Measurements from ENCODE around the gene EIF2D. TPM values are rescaled to one million over a fixed set of nuclear protein-coding genes. Genes with fewer than 3 reads are reported as not detected.

EIF2D gene
- total RNA-seq, 1 donor from 2014 or later = 54.1 TPM

DNA sequence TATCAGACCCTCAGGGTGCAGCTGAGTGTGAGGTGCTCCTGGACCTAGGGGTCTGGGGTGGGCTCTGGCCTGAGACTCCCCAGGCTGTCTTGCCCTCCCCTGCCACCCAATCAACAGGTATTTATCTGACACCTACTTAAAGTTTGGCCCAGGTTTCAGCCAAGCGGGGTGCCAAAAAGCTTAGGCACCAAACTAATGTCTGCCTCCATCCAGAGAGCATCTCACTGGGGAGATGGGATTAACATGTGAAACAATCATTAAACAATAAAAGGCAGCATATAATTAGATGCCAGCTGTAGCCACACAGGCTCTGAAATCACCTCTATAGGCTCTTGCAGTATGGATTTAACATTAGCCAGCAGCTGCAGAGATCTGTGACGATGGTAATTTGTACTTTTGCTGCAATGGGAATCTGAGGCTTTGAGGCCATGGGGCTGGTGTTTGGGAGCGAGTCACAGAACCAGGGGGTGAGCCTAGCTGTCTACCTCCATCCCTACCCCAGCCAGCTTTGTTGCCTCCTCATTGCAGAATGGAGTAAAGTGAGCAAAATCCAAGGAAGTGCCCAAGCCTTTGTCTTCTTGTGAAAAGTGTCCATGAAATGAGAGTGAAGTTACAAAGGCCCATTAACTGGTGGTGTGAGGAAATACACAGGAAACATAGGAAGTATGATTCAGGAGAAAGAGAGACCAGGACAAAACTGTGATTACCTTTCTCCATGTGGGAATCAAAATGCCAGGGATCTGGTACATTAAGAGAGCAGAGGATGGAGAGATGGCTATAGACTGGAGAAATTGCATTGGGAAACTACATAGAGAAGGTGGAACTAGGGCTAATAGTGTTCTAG lies 36.1 kb downstream of the EIF2D start:
- no peak for DNase-seq (ENCODE audit: low spot score)
- intact Hi-C loops (cut with DNase I) = no loop called here
- ATAC-seq = no peak

DNA sequence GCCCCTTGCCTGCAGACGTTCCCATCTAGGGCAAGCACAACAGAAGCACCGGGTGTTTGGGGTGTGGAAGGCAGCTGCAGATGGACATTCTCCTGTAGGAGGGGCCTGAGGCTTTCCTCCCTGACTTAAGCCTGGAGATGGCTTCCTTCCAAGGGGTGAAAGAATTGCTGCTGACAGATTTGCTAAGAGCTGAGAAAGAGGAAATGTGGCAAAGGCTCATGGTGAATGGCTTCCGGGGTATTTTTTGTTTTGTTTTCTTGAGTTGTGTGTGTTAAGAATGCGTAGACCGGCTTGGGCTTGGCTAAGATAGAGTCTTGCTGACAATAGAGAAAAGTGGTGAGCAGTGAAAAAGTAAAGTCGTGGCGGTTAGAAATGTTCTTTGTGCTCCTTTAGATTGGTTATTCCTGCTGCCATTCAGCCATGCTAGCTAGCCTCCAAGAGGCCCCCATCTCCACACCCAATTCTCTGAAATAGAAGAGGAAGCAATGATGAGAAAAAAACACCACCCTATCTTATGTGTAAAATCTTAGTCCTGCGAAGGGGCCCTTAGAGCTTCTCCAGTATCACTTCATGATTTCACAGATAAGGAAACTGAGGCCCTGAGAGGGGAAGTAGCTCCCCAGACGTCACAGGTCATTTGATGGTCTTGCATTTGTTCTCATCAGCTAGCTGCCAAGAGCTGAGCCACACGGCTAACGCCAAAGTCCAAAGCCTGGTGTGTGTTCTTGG lies 36.9 kb downstream of the EIF2D start:
- DNase-seq (ENCODE audit: low spot score) = no peak
- intact Hi-C loops (cut with DNase I) = no loop called here
- ATAC-seq = peak; percentile 83

DNA sequence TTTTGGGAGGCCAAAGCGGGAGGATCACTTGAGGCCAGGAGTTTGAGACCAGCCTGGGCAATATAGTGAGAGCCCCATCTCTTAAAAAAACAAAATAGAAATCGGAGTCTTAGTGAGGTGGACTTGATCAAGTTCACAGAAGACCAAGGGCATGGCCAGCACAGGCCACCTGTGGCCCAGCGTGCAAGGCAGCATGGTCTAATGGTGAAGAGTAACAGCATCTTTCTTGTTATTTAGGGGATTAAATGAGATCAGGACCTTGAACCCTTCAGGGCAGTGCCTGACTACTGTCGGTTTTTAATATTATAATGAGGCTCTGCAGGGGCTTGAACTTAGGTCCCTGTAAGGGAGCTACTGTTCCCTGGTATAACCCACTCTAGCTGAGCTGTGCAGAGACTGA lies 38.5 kb downstream of the EIF2D start:
- intact Hi-C loops (cut with DNase I) = no loop called here
- ATAC-seq (no peak), DNase-seq (ENCODE audit: low spot score) (no peak)

DNA sequence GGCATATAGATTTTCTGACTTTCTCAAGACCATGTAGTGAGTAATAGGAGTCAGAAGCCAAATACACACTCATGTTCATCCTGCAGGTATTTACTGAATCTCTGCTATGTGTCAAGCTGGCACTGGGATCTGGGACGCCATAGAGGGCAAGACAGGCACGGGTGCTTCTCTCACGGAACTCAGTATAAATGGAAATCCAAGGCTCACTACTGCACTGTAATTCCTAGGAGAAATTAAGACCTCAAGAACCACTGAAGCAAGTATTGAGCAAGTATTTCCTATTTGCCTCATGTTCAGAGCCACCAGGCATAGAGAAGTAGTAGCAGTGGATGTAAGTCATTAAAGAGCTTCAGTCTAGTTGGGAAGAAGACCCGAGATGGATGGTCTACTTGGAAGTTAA lies 38.9 kb downstream of the EIF2D start:
- ATAC-seq = no peak
- no peak for DNase-seq (ENCODE audit: low spot score)
- intact Hi-C loops (cut with DNase I) = no loop called here

DNA sequence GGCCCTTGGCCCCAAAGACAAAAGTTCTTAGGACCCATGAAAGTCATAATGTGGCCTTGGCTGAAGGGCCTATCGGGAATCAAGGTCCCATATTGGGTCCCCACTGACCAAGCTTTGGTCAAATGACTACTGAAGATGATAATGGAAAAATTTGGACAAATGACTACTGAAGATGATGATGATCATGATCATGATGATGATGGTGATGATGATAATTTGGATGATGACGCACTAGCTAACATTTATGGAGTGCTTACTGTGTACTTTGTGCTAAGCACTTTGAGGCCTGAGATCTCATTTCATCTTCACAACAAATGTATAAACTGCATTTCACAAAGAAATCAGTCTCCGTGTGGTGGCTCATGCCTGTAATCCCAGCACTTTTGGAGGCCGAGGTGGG lies 39.4 kb downstream of the EIF2D start:
- intact Hi-C loops (cut with DNase I) = no loop called here
- DNase-seq (ENCODE audit: low spot score) (no peak), ATAC-seq (no peak)

DNA sequence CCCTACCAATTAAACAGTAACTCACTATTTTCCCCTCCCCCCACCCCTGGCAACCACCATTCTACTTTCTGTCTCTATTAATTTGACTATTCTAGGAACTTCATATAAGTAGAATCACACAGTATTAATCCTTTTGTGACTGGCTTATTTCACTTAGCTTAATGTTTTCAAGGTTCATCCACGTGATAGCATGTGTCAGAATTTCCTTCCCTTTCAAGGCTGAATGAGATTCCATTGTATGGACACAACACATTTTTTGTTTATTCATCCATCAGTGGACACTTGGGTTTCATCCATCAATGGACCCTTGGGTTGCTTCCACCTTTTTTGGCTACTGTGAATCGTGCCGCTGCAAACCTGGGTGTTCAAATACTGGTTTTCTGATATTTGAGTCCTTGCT lies 41.7 kb downstream of the EIF2D start:
- intact Hi-C loops (cut with DNase I) = no loop called here
- ATAC-seq (no peak), DNase-seq (ENCODE audit: low spot score) (no peak)

DNA sequence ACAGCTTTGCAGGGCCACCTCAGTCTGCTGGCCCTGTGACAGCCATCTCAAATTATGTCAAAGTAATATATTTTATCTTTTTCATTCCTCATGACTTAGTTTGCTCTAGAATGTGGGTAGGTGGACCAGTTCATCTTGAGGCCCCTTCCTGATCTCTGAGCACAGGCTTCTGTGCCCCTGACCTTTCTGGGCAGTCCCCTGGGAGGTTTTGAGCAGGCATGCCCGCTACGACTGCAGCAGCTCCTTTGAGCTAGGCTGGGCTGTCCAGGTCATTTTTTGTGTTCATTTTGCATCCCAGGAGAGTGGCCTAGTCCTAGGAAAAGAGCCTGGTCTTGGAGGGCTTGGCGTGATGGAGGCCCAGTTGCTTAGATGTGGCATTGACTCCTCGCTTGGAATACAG lies 42.7 kb downstream of the EIF2D start:
- ATAC-seq (no peak), DNase-seq (ENCODE audit: low spot score) (no peak)
- intact Hi-C loops (cut with DNase I) = no loop called here

DNA sequence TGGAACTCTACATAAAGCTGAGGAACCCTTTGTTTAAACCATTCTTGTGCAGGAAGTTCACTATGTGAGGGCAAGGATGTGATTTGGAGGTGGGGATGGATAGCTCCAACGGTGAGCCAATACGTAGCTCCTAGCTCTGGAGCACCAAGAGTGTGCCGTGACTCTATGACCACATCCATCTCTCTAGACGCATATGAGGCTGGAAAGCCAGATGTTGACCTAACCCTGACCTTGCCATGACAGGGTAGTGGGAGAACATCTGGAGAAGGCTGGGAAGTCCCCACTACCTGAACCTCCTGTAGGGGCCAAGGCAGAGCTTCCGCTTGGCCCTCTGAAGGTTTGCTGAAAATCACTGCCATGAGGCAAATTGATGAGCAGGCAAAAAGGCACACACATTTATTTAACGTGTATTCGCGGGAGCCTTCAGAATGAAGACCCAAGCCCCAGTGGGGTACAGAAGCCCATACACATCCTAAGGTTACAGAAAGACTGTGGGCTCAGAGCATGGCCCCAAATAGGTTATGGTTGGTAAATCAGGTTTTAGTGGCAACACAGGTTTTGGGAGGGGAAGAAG lies 43.4 kb downstream of the EIF2D start:
- DNase-seq (ENCODE audit: low spot score) = no peak
- ATAC-seq = no peak
- intact Hi-C loops (cut with DNase I) = no loop called here

DNA sequence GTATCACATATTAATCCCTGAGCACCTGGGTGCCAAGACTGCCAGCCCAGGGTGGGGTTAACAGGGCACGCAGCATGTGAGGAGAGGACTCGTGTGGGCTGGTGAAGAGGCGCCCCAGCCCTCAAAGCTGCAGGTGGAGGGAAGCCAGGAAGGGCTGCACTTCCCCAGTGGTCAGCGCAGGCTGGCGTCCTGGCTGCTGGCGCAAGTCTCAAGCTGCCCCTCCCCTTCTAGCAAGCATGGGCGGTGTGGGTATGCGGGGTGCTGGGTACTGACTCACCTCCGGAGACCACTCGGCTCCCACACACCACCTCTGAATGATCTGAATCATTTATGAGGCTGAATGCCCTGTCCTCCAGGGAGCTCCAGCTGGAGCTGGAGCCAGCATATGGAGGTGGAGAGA lies 44.0 kb downstream of the EIF2D start:
- intact Hi-C loops (cut with DNase I) = no loop called here
- no peak for ATAC-seq
- DNase-seq (ENCODE audit: low spot score) = no peak

DNA sequence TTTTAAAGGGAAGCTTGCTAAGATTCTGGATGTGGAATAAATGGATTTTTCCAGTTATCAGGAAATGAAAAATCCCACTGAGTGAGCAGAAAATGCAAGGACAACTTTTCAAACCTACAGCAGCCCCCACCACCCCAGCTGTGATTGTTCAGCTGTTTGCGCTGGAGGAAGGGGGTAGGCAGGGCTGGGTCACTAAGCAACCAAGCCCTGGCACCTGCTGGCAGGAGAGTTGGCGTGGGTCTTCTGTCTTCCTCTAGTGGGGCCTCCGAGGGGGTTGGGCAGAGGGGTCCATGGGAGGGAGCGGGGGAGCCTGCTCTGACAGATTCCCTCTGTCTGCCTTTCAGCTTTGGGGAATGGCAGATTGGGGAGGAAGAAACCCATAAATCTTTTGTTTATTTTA lies 45.3 kb downstream of the EIF2D start:
- ATAC-seq = no peak
- intact Hi-C loops (cut with DNase I) = no loop called here
- no peak for DNase-seq (ENCODE audit: low spot score)

DNA sequence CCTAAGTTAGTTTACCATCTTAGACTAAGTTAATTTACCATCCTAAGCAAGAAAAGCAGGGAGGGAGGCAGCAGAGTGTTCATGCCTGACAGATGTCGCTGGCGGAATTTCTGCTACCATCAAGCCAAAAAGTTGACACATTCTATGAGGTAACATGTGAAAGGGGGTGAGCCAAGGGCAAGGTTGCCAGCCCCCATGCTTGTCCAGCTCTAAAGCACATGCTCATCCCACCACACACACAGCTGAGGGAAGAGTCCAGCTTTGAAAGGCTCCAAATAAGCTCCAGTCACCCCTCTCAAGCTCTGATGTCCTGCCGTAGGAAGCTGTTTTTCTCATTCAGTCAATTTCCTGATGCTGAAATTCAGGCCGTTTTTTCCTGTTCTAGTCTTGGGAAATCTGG lies 46.3 kb downstream of the EIF2D start:
- intact Hi-C loops (cut with DNase I) = no loop called here
- ATAC-seq (no peak), DNase-seq (ENCODE audit: low spot score) (no peak)

DNA sequence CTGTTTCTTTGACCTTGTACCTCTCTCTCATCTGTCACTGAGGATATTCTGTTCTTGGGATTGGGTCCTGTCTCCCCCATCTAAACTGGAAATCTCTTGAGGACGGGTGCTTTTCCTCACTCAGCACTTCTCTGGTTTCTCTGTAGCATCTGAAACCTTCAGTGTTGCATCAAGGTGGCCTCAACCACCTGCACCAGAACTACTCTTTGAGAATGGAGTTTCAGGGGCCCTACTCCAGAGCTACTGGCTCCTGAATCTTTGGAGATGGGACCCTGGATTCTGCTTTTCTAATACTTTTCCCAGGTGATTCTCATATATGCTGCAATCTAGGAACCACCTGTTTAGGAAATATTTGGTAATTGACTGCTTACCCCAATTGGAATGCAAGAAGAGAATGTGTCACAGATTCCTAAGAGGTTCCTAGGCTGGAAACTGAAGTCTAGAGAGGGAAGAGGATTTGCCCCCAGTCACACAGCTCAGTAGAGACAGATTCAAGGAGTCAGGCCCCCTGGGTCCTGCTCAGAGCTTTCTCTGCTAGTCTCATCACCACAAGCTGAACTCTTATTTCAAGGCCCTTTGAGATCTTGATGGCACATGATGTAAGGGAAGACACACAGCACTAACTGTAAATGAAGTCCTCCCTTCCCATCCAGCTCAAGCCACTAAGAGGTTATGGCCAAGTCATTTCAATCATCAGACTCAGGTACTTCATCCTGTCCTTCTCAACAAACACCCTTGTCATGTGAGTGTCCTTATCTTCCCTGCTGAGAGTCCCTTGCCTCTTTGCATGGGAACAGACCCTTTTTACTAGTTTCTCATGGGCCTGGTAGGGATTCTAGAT lies 48.7 kb downstream of the EIF2D start:
- intact Hi-C loops (cut with DNase I) = no loop called here
- DNase-seq (ENCODE audit: low spot score) (no peak), ATAC-seq (no peak)

DNA sequence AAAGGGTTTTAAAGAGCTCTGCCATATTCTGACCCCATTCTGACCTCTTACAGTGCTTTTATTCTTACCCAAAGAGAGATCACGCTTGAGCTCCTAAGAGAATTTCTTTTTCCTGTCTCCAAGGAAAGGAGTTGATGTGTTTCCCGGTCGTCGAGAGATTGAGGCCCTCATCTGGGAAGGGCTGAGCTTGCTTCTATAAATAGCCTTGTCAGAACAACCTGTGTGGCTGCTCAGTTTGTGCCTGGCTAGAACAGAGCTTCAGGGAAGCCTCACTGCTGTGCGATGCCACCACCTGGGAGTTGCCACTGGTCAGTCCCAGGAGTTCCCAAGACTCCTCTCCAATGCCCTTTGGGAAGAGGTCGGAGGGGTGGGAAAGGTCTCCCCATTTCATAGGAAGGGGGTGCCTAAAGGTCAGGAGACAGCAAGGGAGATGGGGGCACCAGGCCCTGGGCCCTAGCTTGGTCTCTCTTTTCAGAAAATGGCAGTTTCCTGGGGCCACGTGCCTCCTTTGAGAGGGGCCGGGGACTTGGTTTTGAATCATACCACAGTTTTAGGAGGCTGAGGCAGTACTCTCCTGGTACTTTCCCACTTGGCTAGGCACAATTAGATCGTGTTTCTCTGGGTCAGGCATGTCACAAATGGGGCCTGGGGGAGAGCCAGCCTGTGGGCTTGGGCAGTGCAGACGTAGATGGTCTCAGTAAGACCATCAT lies 52.1 kb downstream of the EIF2D start:
- intact Hi-C loops (cut with DNase I) = no loop called here
- ATAC-seq (no peak), DNase-seq (ENCODE audit: low spot score) (no peak)

DNA sequence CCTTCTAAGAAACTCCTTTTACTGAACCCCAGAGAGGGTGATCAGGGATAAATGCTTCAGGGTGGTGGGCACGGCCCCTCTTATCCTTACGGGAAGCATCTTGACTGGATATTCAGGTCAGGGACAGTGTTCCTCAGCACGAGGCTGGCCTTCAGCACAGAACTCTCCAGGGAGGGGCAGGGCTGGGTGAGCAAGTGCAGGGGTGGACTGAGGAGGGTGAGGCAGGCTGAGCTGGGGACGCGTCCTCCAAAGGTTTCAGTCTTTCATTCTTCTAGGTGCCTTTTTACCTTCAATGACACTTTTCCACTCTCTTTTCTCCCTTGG lies 52.6 kb downstream of the EIF2D start:
- intact Hi-C loops (cut with DNase I) = no loop called here
- no peak for DNase-seq (ENCODE audit: low spot score)
- ATAC-seq = no peak

DNA sequence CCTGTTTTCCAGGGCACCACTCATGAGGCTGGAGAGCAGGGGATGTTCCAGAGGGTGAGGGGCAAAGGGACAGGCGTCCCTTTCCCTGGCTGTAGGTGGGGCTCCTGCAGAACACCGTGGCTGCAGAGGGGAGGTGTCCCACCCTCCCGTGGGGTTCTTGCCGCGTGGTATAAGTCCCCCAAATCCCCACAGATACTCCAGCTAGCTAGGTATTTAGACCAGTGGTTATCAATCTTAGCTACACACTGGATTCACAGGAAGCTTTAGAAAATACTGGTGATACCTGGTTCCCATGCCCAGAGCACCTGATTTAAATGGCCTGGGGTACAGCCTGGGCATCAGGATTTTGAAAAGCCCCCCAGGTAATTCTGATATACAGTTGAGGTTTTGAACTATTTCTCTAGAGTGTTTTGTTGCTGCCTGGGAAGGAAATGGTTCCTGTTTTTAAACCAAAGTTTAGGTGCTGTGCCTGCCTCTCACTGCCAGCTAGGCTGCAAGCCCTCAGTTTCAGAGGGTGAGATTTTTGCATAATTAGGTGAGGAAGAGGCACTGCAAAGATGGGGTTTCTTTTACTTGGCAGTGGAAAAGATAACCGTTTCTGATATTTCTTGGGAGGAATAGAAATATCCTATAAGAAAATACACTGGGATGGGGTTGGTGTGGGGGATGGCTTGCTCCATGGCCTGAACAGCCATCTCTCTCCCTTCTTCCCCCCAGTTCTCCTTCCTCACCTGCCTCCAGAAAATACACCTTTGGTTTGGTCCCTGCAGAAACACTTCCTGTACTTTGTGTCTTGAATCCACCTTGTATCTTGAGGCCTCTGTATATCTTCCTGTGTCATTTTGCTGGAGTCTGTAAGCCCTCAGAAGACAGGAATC lies 53.2 kb downstream of the EIF2D start:
- intact Hi-C loops (cut with DNase I) = no loop called here
- ATAC-seq = no peak
- DNase-seq (ENCODE audit: low spot score) = no peak

DNA sequence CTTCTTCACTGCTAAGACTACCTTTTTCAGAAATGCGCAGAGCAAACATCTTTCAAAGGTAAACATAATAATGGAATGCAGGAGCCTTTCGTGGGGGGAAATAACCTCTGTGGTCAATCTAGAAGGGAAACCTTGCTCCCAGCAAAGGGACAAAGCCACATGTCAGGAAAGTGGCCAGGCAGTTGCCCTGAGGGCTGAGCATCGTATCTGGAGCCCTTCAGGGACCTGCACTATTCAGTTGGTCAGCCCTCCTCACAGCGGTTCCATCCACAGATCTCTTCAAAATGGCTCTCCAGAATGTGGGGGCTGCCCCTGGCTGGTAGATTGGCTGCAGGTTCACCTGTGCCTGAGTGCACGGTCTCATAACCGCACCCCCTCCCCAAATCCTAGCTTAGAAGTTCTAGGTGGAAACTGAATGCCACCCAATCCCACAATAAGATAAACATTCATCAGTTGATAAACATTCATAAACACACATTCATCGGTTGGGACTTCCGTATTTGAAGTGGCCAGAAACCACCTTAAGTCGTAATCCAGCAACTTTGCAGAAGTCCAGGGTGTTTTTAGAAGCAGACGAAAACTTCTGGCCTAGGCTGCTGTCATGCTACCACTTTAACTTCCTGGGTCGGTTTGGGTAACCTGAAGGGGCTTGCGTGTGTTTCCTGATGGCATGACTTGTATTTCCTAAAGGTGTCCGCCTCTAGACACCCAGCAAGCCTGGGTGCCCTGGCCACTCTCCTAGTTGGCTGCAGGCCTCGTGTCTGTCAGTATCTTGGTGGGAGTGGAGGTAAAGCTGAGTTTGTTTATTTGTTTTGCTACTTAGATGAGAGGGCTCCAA lies 54.4 kb downstream of the EIF2D start:
- no peak for ATAC-seq
- intact Hi-C loops (cut with DNase I) = no loop called here
- no peak for DNase-seq (ENCODE audit: low spot score)

All from sciatic nerve (tissue), 2 donors.